A673 (cell line): ENCODE measurements around the gene DCHS2.

ENCODE experiments used
- CTCF ChIP-seq: fragments of 300-800, 200-600 bp; sonication (generic); conservative IDR thresholded peaks from 2 replicates; pipeline ENCODE4 v1.5.1; 2017; ENCODE audit warnings: low read depth, mild to moderate bottlenecking, antibody characterized with exemption, low read length, moderate library complexity, mixed read lengths
- EZH2 ChIP-seq: fragments of 200-600 bp; sonication (generic); IDR thresholded peaks from 2 replicates; pipeline ENCODE4 v1.6.1; 2017; ENCODE audit warnings: borderline replicate concordance, low read depth, mild to moderate bottlenecking, mixed read lengths, antibody characterized with exemption, low read length; ENCODE audit not compliant: poor library complexity, severe bottlenecking

DNA sequence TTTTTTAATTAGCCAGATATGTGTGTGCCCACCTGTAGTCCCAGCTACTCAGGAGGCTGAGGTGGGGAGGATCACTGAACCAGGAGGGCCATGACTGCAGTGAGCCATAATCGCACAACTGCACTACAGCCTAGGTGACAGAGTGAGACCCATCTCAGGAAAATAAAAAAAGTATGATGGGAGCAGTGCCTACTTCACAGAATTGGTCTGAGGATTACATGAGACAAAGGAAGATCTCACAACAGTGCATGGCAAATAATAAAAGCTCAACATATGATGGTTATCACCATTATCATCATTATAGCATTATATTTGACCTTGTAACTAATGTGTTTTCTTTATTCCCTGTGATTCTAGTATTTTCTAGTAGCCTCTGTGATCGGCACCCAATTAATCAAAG lies 19.9 kb upstream of the DCHS2 start:
- no peak for TF ChIP-seq CTCF
- no peak for TF ChIP-seq EZH2
